ENCODE results near the gene EFCAB12. TPM values are rescaled to one million over a fixed set of nuclear protein-coding genes. Genes with fewer than 3 reads are reported as not detected.

Gene EFCAB12
- total RNA-seq, 2 donors from 2014 or later: 6.2 to 13.7 TPM

DNA sequence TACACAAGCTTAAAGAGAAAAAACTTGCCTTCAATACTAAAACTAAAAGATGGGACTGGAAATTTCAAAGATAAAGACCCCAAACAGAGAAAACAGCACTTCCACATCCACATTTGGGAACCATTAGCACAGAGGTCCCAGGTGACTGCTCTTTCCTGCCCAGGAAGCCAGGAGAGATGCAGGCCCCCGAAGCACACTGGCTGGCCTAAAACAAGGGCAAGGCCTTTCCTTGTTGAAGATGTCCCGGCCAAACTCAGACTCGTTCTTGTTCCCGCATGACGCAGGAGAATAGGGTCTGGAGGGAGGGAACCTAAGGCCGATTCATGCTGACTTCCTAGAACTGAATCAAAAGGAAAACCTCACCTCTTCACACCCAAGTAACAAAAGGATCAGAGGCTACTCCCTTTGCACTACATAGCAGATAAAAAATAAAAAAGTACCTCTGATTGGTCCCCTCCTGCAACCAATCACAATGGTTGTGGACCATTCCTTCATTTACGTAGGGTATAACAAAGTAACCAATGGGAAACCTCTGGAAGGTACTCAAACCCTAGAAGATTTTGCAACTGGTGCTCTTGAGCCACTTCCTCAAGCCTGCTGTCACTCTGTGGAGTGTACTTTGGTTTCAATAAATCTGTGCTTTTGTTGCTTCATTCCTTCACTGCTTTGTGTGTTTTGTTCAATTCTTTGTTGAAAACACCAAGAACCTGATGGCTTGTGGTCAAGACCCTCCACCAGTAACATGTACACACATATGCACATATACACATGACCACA is 48.7 kb downstream of the EFCAB12 start:
- TF ChIP-seq, protein P1, sequence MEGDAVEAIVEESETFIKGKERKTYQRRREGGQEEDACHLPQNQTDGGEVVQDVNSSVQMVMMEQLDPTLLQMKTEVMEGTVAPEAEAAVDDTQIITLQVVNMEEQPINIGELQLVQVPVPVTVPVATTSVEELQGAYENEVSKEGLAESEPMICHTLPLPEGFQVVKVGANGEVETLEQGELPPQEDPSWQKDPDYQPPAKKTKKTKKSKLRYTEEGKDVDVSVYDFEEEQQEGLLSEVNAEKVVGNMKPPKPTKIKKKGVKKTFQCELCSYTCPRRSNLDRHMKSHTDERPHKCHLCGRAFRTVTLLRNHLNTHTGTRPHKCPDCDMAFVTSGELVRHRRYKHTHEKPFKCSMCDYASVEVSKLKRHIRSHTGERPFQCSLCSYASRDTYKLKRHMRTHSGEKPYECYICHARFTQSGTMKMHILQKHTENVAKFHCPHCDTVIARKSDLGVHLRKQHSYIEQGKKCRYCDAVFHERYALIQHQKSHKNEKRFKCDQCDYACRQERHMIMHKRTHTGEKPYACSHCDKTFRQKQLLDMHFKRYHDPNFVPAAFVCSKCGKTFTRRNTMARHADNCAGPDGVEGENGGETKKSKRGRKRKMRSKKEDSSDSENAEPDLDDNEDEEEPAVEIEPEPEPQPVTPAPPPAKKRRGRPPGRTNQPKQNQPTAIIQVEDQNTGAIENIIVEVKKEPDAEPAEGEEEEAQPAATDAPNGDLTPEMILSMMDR (IDR thresholded peaks at IDR 0.05): no peak
- no peak for TF ChIP-seq POLR2AphosphoS5 (IDR thresholded peaks at IDR 0.05)
- TF ChIP-seq POLR2A (IDR thresholded peaks at IDR 0.05): no peak
- no peak for DNase-seq (ENCODE audit: low spot score)
- intact Hi-C loops (cut with DNase I): no loop called here
- Histone ChIP-seq H3K36me3 (no peaks in the 10 kb centered on the region), H3K27me3 (replicated peaks; ENCODE audit: insufficient read depth) (no peaks in the 10 kb centered on the region), H3K9me3 (no peaks in the 10 kb centered on the region), H3K4me1 (replicated peaks) (no peaks in the 10 kb centered on the region), H3K27ac (no peak overlapping the region), H3K4me3 (no peak overlapping the region)
- 95% methylated on average over 7 of the region's 7 CpGs for WGBS

DNA sequence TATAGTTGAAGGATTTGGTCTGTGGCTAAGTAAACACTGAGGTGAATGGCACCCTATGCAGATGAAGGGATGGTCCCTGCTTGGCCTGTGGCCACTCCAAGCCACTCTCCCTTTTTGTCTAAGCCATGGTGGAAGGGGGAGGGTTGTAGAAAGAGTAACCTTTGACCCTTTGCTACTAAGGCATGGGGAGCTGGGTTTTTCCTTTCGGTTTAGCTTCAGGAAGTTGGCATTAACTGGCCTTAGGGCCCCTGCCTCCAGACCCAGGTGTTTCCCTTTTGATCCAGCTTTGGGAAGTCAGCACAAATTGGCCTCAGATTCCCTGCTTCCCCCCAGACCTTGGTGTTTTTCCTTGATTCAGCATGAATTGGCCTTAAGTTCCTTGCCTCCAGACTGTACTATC is 49.5 kb downstream of the EFCAB12 start:
- no peak for DNase-seq (ENCODE audit: low spot score)
- no peak overlapping the region for H3K4me3 ChIP-seq
- intact Hi-C loops (cut with DNase I): no loop called here
- TF ChIP-seq POLR2A (IDR thresholded peaks at IDR 0.05) (no peak), POLR2AphosphoS5 (IDR thresholded peaks at IDR 0.05) (no peak)
- TF ChIP-seq, protein P1 (IDR thresholded peaks at IDR 0.05): no peak
- no peaks in the 10 kb centered on the region for H3K4me1 ChIP-seq (replicated peaks)
- 83% methylated on average over 1 of the region's 1 CpG for WGBS
- no peaks in the 10 kb centered on the region for H3K27me3 ChIP-seq (replicated peaks; ENCODE audit: insufficient read depth)
- no peak overlapping the region for H3K27ac ChIP-seq
- no peaks in the 10 kb centered on the region for H3K9me3 ChIP-seq
- H3K36me3 ChIP-seq: no peaks in the 10 kb centered on the region

DNA sequence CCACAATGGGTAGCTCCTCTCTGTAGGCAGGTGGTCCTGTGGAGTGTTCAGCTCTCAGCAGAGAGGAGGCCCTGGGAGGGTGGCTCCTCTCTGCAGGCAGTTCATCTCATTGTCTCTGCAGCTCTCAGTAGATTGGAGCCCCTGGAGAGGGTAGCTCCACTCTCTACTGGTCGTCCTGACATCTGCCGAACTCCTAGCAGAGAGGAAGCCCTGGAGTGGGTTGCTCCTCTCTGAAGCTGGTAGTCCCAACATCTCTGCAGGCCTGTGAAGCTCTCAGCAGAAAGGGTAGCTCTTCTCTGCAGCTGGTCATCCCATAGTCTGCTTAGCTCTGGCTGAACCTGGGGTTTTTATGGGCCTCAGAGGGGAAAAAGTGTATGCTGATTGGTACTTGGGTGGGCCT is 50.8 kb downstream of the EFCAB12 start:
- no peaks in the 10 kb centered on the region for H3K36me3 ChIP-seq
- H3K27ac ChIP-seq: no peak overlapping the region
- intact Hi-C loops (cut with DNase I): no loop called here
- no peak for DNase-seq (ENCODE audit: low spot score)
- TF ChIP-seq POLR2A (IDR thresholded peaks at IDR 0.05): no peak
- TF ChIP-seq, protein P1 (IDR thresholded peaks at IDR 0.05): no peak
- no peaks in the 10 kb centered on the region for H3K4me1 ChIP-seq (replicated peaks)
- H3K27me3 ChIP-seq (replicated peaks; ENCODE audit: insufficient read depth): no peaks in the 10 kb centered on the region
- 84% methylated on average over 2 of the region's 2 CpGs for WGBS
- no peaks in the 10 kb centered on the region for H3K9me3 ChIP-seq
- no peak overlapping the region for H3K4me3 ChIP-seq

DNA sequence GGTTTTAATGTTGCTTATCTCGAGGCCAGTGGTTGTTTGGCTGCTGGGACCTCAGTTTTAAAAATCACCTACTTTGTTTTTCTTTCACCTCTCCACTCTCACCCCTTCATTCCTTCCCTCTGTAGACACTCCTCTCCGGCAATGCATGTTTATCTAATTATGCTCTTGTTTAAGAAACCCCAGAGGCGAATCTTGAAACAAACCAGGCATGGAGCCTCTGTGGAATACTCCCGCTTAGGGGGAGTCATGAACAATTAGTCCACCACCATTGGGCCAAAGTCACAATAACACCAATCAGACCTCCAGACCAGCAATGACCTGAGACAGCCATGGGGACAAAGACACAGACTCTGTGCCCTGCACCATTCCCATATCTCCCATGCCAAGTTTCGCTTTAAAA is 53.3 kb downstream of the EFCAB12 start:
- no peak for DNase-seq (ENCODE audit: low spot score)
- 78% methylated on average over 5 of the region's 5 CpGs for WGBS
- Histone ChIP-seq H3K4me1 (replicated peaks) (no peaks in the 10 kb centered on the region), H3K27ac (no peak overlapping the region), H3K9me3 (no peaks in the 10 kb centered on the region), H3K36me3 (no peaks in the 10 kb centered on the region), H3K27me3 (replicated peaks; ENCODE audit: insufficient read depth) (no peaks in the 10 kb centered on the region), H3K4me3 (no peak overlapping the region)
- intact Hi-C loops (cut with DNase I): no loop called here
- TF ChIP-seq POLR2A (IDR thresholded peaks at IDR 0.05) (no peak), POLR2AphosphoS5 (IDR thresholded peaks at IDR 0.05) (no peak)
- TF ChIP-seq, protein P1 (IDR thresholded peaks at IDR 0.05): no peak
